IMR-90 (cell line): Measurements from ENCODE around the gene MED12. TPM values are rescaled to one million over a fixed set of nuclear protein-coding genes. Genes with fewer than 3 reads are reported as not detected.

Experiments used
- ATAC-seq: fragments of 200-7000 bp; cut with Tn5 transposase; 2 replicates; pipeline ENCODE4 v1.9.1; 2020; ENCODE audit warnings: low read depth, mild to moderate bottlenecking, moderate library complexity
- BruUV-seq: library from RNA; stranded (reverse); fragments of 400-500 nt; replicated peaks from 2 replicates; lab custom pipeline; 2021; lab: Mats Ljungman, UMichigan
- CTCF ChIA-PET: fragments of 300-600 bp; formaldehyde crosslinking; extraction: SDS; loops from one replicate; lab custom pipeline; 2021; ENCODE audit warnings: antibody characterized with exemption; lab: Yijun Ruan, JAX
- POLR2A ChIA-PET: fragments of 300-600 bp; sonication (Branson Sonifier 250); formaldehyde crosslinking; loops from one replicate; lab custom pipeline; 2022; ENCODE audit warnings: antibody characterized with exemption; ENCODE audit not compliant: unreplicated experiment; lab: Charles Lee
- DNase-seq: peaks from one replicate; pipeline ENCODE4 v3.0.0; 2013
- H2AFZ ChIP-seq: replicated peaks from 2 replicates; pipeline ENCODE3; 2013; ENCODE audit warnings: low read length, mild to moderate bottlenecking; ENCODE audit not compliant: poor library complexity
- H2AK5ac ChIP-seq: 2 replicates; pipeline ENCODE4 v1.6.1; 2013; ENCODE audit warnings: low read depth, low read length, inconsistent platforms
- H2AK9ac ChIP-seq: replicated peaks from 2 replicates; pipeline ENCODE3; 2013; ENCODE audit warnings: mild to moderate bottlenecking, low read depth, low read length, moderate library complexity; ENCODE audit not compliant: poor library complexity
- H2BK120ac ChIP-seq: 2 replicates; pipeline ENCODE4 v1.6.1; 2013; ENCODE audit warnings: low read depth, low read length, inconsistent platforms
- H2BK15ac ChIP-seq: 3 replicates; pipeline ENCODE4 v1.6.1; 2013; ENCODE audit warnings: low read depth, low read length, inconsistent platforms
- H2BK20ac ChIP-seq: 2 replicates; pipeline ENCODE4 v1.6.1; 2013; ENCODE audit warnings: low read depth, mild to moderate bottlenecking, inconsistent platforms, low read length, moderate library complexity
- H2BK5ac ChIP-seq: 2 replicates; pipeline ENCODE4 v1.6.1; 2013; ENCODE audit warnings: mild to moderate bottlenecking, low read depth, low read length, inconsistent platforms; ENCODE audit not compliant: poor library complexity, severe bottlenecking
- H3K14ac ChIP-seq: replicated peaks from 2 replicates; pipeline ENCODE4 v1.6.1; 2013; ENCODE audit warnings: low read depth, low read length, inconsistent platforms
- H3K18ac ChIP-seq: 2 replicates; pipeline ENCODE4 v1.6.1; 2013; ENCODE audit warnings: low read depth, low read length, control low read depth
- H3K23ac ChIP-seq: 2 replicates; pipeline ENCODE4 v1.6.1; 2013; ENCODE audit warnings: low read depth, low read length, inconsistent platforms
- H3K27ac ChIP-seq: 2 replicates; pipeline ENCODE4 v1.5.1; 2013; ENCODE audit warnings: mild to moderate bottlenecking, control low read depth, low read length; ENCODE audit not compliant: insufficient read depth
- H3K27me3 ChIP-seq: 2 replicates; pipeline ENCODE4 v1.6.1; 2013; ENCODE audit warnings: low read length; ENCODE audit not compliant: control insufficient read depth, insufficient read depth
- H3K36me3 ChIP-seq: 2 replicates; pipeline ENCODE4 v1.6.1; 2013; ENCODE audit warnings: low read length, mixed read lengths; ENCODE audit not compliant: control insufficient read depth, insufficient read depth
- H3K4ac ChIP-seq: 2 replicates; pipeline ENCODE4 v1.6.1; 2013; ENCODE audit warnings: low read depth, low read length, inconsistent platforms
- H3K4me1 ChIP-seq: 2 replicates; pipeline ENCODE4 v1.6.1; 2013; ENCODE audit warnings: low read length, mixed read lengths; ENCODE audit not compliant: control insufficient read depth, insufficient read depth
- H3K4me2 ChIP-seq: 2 replicates; pipeline ENCODE4 v1.6.1; 2013; ENCODE audit warnings: low read depth, mild to moderate bottlenecking, control low read depth, low read length, moderate library complexity
- H3K4me3 ChIP-seq: 2 replicates; pipeline ENCODE4 v1.5.1; 2013; ENCODE audit warnings: low read depth, mild to moderate bottlenecking, control low read depth, low read length, moderate library complexity; ENCODE audit not compliant: insufficient read depth
- H3K56ac ChIP-seq: 2 replicates; pipeline ENCODE4 v1.6.1; 2013; ENCODE audit warnings: low read length, inconsistent platforms; ENCODE audit not compliant: insufficient read depth; ENCODE audit errors: extremely low read depth
- H3K79me1 ChIP-seq, 2 experiments: 2 replicates each; pipeline ENCODE4 v1.6.1; 2013; ENCODE audit warnings: low read length in 2 of 2, inconsistent platforms in 1 of 2, low read depth in 1 of 2
- H3K9ac ChIP-seq: 2 replicates; pipeline ENCODE4 v1.6.1; 2013; ENCODE audit warnings: low read depth, low read length, control low read depth
- H3K9me1 ChIP-seq: 2 replicates; pipeline ENCODE4 v1.6.1; 2013; ENCODE audit warnings: low read length, inconsistent platforms; ENCODE audit not compliant: insufficient read depth
- H3K9me3 ChIP-seq: 2 replicates; pipeline ENCODE4 v1.6.1; 2013; ENCODE audit warnings: low read length; ENCODE audit not compliant: control insufficient read depth, insufficient read depth
- H4K20me1 ChIP-seq: 2 replicates; pipeline ENCODE4 v1.6.1; 2013; ENCODE audit warnings: low read length, inconsistent platforms; ENCODE audit not compliant: insufficient read depth
- H4K5ac ChIP-seq: 2 replicates; pipeline ENCODE4 v1.6.1; 2013; ENCODE audit warnings: mild to moderate bottlenecking, low read depth, low read length, control low read depth
- H4K8ac ChIP-seq, 2 experiments: 2 replicates each; pipeline ENCODE4 v1.6.1; 2013; ENCODE audit warnings: low read depth in 2 of 2, low read length in 2 of 2, control low read depth in 1 of 2, inconsistent platforms in 1 of 2
- H4K91ac ChIP-seq: 2 replicates; pipeline ENCODE4 v1.6.1; 2013; ENCODE audit warnings: low read depth, low read length, inconsistent platforms; ENCODE audit not compliant: insufficient read depth
- CHD1 ChIP-seq: IDR thresholded peaks from 2 replicates; pipeline ENCODE4 v1.6.1; 2012; ENCODE audit warnings: low read depth, low read length, improper control_type of control experiment
- NFE2L2 ChIP-seq: fragments of 150-350 bp; IDR thresholded peaks from 2 replicates; pipeline ENCODE4 v1.6.1; 2016; ENCODE audit warnings: low read depth, mild to moderate bottlenecking, low read length
- SMC3 ChIP-seq: fragments of 150-350 bp; IDR thresholded peaks from 2 replicates; pipeline ENCODE4 v1.6.1; 2016; ENCODE audit warnings: low read depth, mild to moderate bottlenecking, antibody characterized with exemption, low read length, moderate library complexity
- WGBS, 2 experiments: methylation state at CpG; one replicate each; pipeline versions ENCODE4 v1.1.5 to v1.1.7; 2013; ENCODE audit warnings: missing lambda C conversion rate in 2 of 2; ENCODE audit not compliant: insufficient read length in 1 of 2; ENCODE audit errors: extremely low coverage in 2 of 2; 5-methylcytosine and 5-hydroxymethylcytosine counted together
- dilution Hi-C: fragments of 300-500 bp; cut with HindIII; formaldehyde crosslinking; loops from one replicate; pipeline ENCODE4 v1.14.3; 2018; ENCODE audit warnings: low sequenced_read_pairs; ENCODE audit not compliant: unreplicated experiment
- in situ Hi-C: fragments of 300-500 bp; cut with MboI; formaldehyde crosslinking; loops from 3 replicates; pipeline ENCODE4 v1.14.3; 2019; ENCODE audit warnings: low sequenced_read_pairs, inconsistent platforms, mixed read lengths
- intact Hi-C: fragments of 100-400 bp; cut with micrococcal nuclease; formaldehyde crosslinking; loops from 2 replicates; pipeline ENCODE4 v1.10.0; 2022
- polyA plus RNA-seq, 3 experiments: library from polyadenylated mRNA; depleted of rRNA; stranded (reverse); fragments of >200 nt; gene quantifications; 2 replicates each; pipeline ENCODE4 v1.2.3, GENCODE V29; 2012; ENCODE audit warnings: low replicate concordance in 1 of 3
- total RNA-seq: library from RNA; depleted of rRNA; stranded (reverse); fragments of >200 nt; gene quantifications from 2 replicates; pipeline ENCODE4 v1.2.3, GENCODE V29; 2012
- TF ChIP-seq, protein P1 (sequence below): conservative IDR thresholded peaks from 2 replicates; pipeline ENCODE4 v1.5.1; 2012; ENCODE audit warnings: mild to moderate bottlenecking, low read depth, low read length, improper control_type of control experiment
- TF ChIP-seq, protein P2 (sequence below): fragments of 150-350 bp; IDR thresholded peaks from 2 replicates; pipeline ENCODE4 v1.6.1; 2017; ENCODE audit warnings: mild to moderate bottlenecking, antibody characterized with exemption, low read length, low read depth

Gene MED12
- total and polyA plus RNA-seq, 2 of the 4 experiments (the other 2 are of a cell fraction): 9.1 to 19.8 TPM

DNA sequence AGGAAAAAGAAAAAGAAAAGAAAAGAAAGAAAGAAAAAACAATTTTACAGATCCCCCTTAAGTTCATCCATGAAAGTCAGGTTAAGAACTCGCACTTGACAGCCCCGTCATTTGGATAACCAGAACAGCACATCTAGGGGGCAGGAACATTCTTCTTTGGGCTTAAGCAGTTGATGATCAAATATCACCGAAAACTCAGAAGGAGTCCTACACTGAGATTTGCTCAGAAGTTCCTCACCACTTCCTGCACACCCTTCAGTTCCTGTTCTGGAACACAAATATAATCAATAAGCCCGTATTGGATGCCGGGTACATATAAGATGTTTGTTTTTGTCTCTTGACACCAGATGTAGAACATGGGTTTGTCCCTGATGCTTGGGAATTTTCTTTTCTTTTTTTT, 40.9 kb downstream of the MED12 start:
- Histone ChIP-seq H3K14ac (no peak overlapping the region), H2AFZ (no peak overlapping the region), H3K4me3 (no peak overlapping the region), H3K4me2 (no peak overlapping the region), H2BK15ac (no peak overlapping the region), H3K79me1 (no peaks in the 10 kb centered on the region), H3K4ac (no peak overlapping the region), H4K8ac (no peak overlapping the region), H4K91ac (no peak overlapping the region), H3K36me3 (no peaks in the 10 kb centered on the region), H3K9ac (no peak overlapping the region), H2BK120ac (no peak overlapping the region), H2AK5ac (no peak overlapping the region), H3K27ac (no peak overlapping the region), H3K56ac (no peak overlapping the region), H2AK9ac (no peak overlapping the region), H3K27me3 (peaks cover 11% of the 10 kb centered on the region; the same call in 1 of the 2 replicates), H3K9me1 (no peaks in the 10 kb centered on the region), H3K4me1 (no peaks in the 10 kb centered on the region), H3K18ac (no peak overlapping the region), H4K5ac (no peak overlapping the region), H3K9me3 (no peaks in the 10 kb centered on the region), H4K20me1 (no peaks in the 10 kb centered on the region), H3K23ac (no peak overlapping the region), H2BK20ac (no peak overlapping the region), H2BK5ac (no peak overlapping the region)
- ATAC-seq: no peak
- intact Hi-C loops: no loop called here
- in situ Hi-C loops: no loop called here
- BruUV-seq: no TSS peak
- DNase-seq: no peak
- POLR2A ChIA-PET: interaction anchor here (0.6 kb wide), 1 partner anchor 52 kb away, joined by 3 read pairs; no protein-coding TSS in a partner anchor
- CTCF ChIA-PET: no interaction called here
- dilution Hi-C loops: no loop called here
- WGBS, 2 experiments: no CpG with 5 or more reads among the region's 5 CpGs
- TF ChIP-seq CHD1: no peak
- TF ChIP-seq, protein P1, sequence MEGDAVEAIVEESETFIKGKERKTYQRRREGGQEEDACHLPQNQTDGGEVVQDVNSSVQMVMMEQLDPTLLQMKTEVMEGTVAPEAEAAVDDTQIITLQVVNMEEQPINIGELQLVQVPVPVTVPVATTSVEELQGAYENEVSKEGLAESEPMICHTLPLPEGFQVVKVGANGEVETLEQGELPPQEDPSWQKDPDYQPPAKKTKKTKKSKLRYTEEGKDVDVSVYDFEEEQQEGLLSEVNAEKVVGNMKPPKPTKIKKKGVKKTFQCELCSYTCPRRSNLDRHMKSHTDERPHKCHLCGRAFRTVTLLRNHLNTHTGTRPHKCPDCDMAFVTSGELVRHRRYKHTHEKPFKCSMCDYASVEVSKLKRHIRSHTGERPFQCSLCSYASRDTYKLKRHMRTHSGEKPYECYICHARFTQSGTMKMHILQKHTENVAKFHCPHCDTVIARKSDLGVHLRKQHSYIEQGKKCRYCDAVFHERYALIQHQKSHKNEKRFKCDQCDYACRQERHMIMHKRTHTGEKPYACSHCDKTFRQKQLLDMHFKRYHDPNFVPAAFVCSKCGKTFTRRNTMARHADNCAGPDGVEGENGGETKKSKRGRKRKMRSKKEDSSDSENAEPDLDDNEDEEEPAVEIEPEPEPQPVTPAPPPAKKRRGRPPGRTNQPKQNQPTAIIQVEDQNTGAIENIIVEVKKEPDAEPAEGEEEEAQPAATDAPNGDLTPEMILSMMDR: no peak
- TF ChIP-seq SMC3: no peak
- TF ChIP-seq NFE2L2: no peak
- TF ChIP-seq, protein P2, sequence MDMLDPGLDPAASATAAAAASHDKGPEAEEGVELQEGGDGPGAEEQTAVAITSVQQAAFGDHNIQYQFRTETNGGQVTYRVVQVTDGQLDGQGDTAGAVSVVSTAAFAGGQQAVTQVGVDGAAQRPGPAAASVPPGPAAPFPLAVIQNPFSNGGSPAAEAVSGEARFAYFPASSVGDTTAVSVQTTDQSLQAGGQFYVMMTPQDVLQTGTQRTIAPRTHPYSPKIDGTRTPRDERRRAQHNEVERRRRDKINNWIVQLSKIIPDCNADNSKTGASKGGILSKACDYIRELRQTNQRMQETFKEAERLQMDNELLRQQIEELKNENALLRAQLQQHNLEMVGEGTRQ: no peak
